GM19025 (cell line): ENCODE data around the gene ZNF536.
"Not testable (repeated sequence)": the region's sequence is repeated elsewhere in the genome, so short reads cannot be mapped to it uniquely, and the experiment has no call there.

Source experiments
- ATAC-seq: cut with Tn5 transposase; IDR thresholded peaks from one replicate; pipeline ENCODE4 v1.9.1; 2021; ENCODE audit warnings: mild to moderate bottlenecking, low read depth, moderate library complexity; ENCODE audit not compliant: unreplicated experiment

Gene ZNF536

GRCh38 chr19:30407068-30407709, 35.0 kb downstream of the ZNF536 start:
- ATAC-seq = no peak

- ATAC-seq = no peak
These were observed 36.6 kb downstream of the ZNF536 start for GRCh38 chr19:30408734-30409301.

- ATAC-seq = no peak
These were observed 39.5 kb downstream of the ZNF536 start for GRCh38 chr19:30411714-30412113.

- ATAC-seq = no peak
These were observed 44.2 kb downstream of the ZNF536 start for GRCh38 chr19:30416375-30416774.

- not testable (repeated sequence) for ATAC-seq
These were observed 45.0 kb downstream of the ZNF536 start for GRCh38 chr19:30417166-30417565.

GRCh38 chr19:30419568-30420180, 47.5 kb downstream of the ZNF536 start:
- ATAC-seq = no peak

GRCh38 chr19:30420316-30420715, 48.1 kb downstream of the ZNF536 start:
- no peak for ATAC-seq

GRCh38 chr19:30420881-30421280, 48.7 kb downstream of the ZNF536 start:
- ATAC-seq = no peak

- no peak for ATAC-seq
These were observed 49.4 kb downstream of the ZNF536 start for GRCh38 chr19:30421571-30421970.

- no peak for ATAC-seq
These were observed 51.3 kb downstream of the ZNF536 start for GRCh38 chr19:30423481-30423880.

- ATAC-seq = no peak
These were observed 54.0 kb downstream of the ZNF536 start for GRCh38 chr19:30425885-30426838.

- no peak for ATAC-seq
These were observed 54.7 kb downstream of the ZNF536 start for GRCh38 chr19:30426864-30427263.

GRCh38 chr19:30428092-30428680, 56.0 kb downstream of the ZNF536 start:
- no peak for ATAC-seq

- ATAC-seq = no peak
These were observed 56.7 kb downstream of the ZNF536 start for GRCh38 chr19:30428844-30429243.

- no peak for ATAC-seq
These were observed 58.1 kb downstream of the ZNF536 start for GRCh38 chr19:30430206-30430734.

GRCh38 chr19:30431591-30431990, 59.4 kb downstream of the ZNF536 start:
- ATAC-seq = no peak

- no peak for ATAC-seq
These were observed 62.8 kb downstream of the ZNF536 start for GRCh38 chr19:30434797-30435594.

- no peak for ATAC-seq
These were observed 65.7 kb downstream of the ZNF536 start for GRCh38 chr19:30437869-30438268.

- ATAC-seq = no peak
These were observed 67.1 kb downstream of the ZNF536 start for GRCh38 chr19:30439310-30439709.

GRCh38 chr19:30441011-30441410, 68.8 kb downstream of the ZNF536 start:
- ATAC-seq = no peak
